CD4-positive, alpha-beta T cell treated with Interleukin-2 at 100 ng/mL for 4 hours (primary cell): Measurements from ENCODE around the gene FAM131C.

Experiments used
- DNase-seq: peaks from one replicate; pipeline ENCODE4 v3.0.0-alpha.2; 2020; ENCODE audit warnings: low spot score

The FAM131C gene

GRCh38 chr1:16015960-16016901 is 57.2 kb downstream of the FAM131C start:
- no peak for DNase-seq

DNA sequence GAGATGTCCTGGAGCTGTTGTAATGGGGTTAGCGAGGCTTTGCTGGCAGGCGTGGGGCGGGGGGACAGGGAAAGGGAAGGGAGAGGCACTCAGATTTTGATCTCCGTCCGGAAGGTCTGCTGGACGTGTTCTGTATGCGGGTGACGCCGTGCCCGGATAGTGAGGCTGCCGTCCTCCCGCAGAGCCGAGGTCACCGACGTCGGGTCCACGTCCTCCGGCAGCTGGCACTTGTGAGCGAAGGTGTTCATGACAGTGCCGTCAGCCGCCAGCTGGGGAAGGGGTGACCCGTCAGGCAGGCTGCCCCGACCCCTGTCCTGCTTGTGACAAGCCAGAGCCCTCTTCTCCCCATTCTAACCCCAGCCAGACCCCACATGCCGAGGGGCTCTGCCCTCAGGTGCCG is 58.0 kb downstream of the FAM131C start:
- no peak for DNase-seq

DNA sequence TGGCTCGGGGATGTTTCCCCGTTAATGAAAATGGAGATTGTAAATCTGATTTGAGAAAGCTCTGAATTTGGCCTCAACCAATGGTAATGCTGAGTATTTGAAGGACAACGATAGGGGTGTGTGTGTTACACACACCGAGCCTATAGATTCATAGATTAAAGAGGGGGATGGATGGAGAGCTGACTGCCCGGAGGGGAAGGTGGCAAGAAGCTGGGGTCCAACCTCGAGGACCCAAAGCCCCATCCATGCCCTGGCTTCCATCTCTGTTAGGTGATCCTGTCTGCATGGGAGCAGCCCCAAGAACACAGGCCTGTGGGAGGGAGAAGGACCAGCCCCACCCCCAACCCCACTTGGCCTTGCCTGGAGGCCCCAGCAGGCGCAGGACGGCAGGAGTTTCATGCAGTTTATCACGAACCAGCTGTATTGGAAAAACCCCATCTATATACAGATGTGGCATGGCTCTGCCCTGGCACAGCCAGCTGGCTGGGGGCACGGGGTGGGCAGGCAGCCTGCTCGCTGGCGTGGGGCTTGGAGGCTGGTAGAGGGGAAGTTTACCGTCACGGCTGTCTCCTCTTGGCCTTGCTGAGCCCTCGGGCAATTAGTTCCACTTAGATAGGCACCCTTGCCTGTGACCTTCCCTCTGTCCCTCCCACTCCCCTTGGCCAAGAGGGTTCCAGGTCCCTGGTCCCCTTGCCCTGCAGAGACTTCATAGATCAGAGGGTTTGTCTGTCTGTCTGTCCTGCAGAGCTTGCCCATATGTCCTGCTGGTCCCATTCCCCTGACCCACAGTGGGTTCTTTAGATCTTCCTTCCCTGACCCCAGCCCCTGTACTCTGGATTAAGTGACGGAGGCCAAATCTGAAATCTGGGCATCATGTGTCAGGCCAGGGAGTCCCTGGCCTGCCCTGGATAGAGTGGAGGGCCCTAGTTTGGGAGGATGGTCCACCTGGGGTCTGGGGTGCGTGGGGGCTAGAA is 58.7 kb downstream of the FAM131C start:
- DNase-seq, result no peak

DNA sequence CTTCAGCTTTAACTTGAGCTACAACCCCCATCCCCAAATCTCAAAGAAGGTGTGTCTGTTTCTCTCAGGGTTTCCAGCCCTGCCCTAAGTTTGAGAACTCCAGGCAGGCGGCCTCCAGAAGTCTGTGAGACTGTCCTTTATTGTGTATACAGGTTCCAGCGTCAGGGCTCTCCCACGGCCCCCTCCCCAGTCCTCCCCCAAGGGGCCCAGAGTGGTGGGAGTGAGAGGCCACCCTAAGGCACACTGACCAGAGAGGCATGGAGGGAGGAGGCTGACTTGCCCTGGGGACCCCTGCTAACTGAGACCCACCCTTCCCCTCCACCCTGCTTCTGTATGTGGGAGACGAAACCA is 59.6 kb downstream of the FAM131C start:
- DNase-seq, result no peak

DNA sequence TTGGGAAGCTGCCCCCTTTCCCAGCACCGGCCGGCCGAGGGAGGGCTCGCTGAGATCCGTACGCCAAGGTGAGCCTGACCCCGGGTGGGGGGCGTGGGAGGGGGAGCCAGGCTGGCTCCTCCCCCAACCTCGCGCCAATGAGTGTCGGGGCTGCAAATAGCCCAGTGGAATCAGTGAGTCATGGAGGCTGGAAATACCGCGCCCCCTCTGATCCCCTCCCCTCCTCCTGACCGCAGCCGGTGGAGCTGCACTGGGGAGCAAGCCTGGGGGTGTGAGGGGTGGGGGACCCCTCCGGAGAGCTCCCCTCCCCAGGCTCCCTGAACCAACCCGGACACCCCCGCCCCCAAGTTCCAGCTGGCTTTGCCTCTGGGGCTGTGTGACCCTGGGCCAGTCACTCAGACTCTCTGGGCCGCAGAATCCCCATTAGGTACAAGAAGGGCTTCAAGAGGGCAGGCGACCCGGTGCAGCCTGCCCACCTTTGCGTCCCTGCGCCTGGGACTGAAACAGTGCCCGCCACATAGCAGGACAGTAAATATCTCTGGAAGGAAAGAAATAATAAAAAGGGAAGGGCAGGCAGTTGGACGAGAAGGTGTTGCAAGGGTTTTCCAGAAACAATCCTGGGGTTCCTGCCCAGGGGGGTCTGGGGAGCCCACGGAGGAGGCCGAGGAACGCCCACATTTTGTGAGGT is 60.1 kb downstream of the FAM131C start:
- peak; percentile 35 for DNase-seq

DNA sequence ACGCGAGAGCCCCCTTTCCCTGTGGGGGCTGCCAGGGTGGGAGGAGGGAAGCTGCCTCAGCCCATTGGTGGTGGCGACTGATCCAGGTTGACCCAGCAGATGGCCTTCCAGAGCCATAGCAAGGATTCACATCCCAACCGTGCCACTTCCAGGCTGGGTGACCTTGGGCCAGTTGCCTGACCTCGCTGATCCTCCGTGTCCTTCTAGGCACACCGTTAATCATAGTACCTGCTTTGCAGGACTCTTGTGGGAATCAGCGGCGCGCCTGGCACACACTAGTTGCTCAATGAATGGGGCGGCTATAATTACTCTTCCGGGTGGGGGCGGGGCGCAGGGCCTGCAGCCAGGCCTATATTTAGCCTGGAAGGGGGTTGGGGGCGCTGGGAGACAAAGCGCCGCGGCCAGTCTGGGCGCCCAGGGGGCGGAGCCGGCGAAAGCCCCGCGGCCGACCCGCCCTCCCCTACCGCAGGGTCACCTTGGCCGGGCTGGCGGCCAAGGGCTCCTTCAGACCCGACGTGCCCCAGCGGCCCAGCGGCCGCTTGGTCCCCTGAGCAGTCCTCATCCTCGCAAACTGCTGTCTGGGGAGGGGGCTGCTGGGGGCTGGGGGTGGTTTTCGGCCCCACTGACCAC is 60.7 kb downstream of the FAM131C start:
- peak; percentile 2 for DNase-seq

- no peak for DNase-seq
Observed at GRCh38 chr1:16011936-16012589, 61.4 kb downstream of the FAM131C start.

DNA sequence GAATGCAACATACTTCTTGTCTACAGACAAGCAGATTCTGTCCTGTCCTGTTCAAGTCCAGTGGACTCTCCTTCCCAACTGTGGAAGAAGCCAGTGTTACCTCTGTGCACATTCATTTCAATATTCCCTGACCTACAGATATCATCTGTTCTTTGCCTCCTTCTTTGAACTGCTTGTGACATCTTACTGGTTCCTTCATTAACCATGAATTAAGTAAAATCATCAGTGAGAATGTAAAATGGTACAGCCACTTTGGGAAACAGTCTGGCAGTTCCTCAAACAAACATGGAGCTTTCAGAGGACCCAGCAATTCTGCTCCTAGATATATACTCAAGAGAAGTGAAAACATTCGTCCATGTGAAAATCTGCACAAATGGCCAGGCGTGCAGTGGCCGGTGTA is 62.6 kb downstream of the FAM131C start:
- no peak for DNase-seq

DNA sequence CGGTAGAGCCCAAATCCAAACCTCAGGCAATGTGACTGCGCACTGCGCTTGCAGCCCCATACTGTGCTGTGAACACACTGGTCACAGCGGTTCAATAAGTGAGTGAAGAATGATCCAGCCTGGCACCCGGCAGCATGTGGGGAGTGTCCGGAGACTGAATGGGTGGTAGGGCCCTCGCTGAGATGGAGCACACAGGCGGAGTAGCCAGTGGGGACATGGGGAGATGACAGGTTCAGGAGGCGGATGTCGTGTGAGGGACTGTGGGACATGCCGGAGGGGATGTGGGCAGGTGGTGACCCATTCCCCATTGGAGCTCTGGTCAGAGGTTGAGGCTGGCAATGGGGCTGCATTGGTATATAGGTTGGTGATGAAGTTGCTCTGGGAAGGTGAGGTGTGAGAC is 63.8 kb downstream of the FAM131C start:
- no peak for DNase-seq

DNA sequence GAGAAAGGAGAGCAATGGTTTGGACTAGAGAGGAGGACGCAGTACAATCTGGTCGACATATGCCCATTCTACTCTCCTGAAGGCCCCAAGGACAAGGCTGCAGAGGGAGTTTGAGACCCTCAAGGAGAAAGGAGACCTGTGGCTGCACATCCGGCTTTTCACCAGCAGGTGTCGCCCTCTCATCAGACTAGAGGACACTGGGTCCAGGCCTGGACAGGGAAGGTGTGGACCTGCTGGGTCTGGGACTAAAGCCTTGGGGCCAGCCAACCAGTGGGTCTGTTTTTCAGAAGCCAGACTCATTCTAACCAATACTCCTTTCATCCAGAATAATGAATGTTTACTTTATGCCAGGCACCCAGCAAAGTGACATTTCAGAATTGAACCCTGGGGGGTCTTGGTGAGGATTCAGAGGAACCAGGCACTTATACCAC is 64.4 kb downstream of the FAM131C start:
- peak; percentile 74 for DNase-seq
